HG02759 (cell line): Measurements from ENCODE around the gene KIAA0513.

Experiments used
- ATAC-seq: cut with Tn5 transposase; IDR thresholded peaks from one replicate; pipeline ENCODE4 v1.9.1; 2021; ENCODE audit warnings: mild to moderate bottlenecking, moderate library complexity; ENCODE audit not compliant: unreplicated experiment

The KIAA0513 gene

DNA sequence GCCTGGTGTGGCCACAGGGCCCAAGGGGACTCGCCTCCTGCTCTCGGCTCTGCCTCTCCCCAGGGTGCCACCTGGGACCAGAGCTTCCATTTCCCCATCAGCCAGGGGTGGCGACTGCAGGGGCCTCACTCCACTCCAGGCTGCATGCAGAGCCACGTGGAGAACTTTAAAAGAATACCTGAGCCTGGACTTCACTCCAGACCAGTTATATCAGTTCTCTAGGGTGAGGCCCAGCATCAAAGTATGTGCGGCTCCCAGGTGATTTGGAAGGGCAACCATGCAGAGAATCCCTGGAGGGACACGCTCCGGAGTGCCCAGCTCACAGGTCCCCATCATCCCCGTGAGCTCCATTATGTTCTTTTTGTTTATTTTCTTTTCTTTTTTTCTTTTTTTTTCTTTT lies 39.8 kb downstream of the KIAA0513 start:
- no peak for ATAC-seq

- ATAC-seq: no peak
These were observed 41.2 kb downstream of the KIAA0513 start for GRCh38 chr16:85068746-85069145.

GRCh38 chr16:85069171-85069570 lies 41.6 kb downstream of the KIAA0513 start:
- no peak for ATAC-seq

DNA sequence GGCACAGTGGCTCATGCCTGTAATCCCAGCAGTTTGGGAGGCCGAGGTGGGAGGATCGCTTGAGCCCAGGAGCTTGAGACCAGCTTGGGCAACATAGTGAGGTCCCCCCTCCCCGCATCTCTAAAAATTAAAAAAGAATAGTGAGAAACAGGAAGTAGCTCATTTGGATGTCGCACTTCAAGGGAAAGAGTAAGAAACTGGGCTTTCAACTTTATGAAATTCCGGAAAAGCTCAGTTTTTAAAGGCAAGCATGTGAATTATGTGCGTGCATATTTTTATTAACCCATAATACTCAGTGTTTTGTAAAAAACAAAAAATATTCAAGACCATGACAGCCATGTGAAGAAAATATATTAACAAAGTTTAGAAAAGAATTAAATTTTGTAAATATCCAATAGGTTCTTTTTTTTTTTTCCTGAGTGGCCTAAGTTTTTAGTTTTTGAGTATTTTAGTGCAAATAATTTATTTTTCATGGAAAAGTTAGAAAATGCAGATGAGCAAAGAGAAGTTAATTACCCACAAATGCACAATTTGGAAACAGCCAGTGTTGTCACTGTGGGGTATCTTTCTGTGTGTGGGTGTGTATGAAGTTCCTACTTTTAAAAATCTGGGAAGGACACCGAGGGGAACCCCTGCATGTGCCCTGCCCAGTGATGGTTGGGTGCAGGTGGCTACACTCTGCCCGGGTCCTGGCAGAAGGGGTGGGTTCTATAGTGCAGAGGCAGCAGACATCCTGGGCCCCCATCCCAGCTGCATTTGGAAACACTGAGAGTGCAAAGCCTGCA lies 44.7 kb downstream of the KIAA0513 start:
- ATAC-seq: no peak

DNA sequence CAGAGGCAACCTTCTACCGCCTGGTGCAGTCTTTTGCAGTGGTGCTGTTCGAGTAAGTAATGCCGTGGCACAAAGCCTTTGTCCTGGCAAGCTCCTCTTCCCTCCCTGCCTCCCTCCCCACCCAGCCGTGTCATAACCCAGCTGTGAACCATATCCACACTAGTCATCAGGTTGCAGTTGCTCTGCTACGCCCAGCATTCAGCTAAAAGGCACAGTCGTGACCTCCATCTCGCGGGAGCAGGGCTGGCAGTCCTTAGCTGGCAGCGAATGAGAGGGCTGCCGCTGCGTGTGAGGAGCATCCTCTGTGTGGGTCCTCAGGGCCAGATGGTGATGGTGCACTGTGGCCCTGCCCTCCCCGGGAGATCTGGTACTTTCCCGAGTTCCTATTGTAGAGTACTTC lies 45.4 kb downstream of the KIAA0513 start:
- no peak for ATAC-seq

GRCh38 chr16:85074225-85074914 lies 46.8 kb downstream of the KIAA0513 start:
- ATAC-seq: no peak

- ATAC-seq: no peak
These were observed 47.8 kb downstream of the KIAA0513 start for GRCh38 chr16:85075236-85075924.

GRCh38 chr16:85077039-85077438 lies 49.4 kb downstream of the KIAA0513 start:
- no peak for ATAC-seq

DNA sequence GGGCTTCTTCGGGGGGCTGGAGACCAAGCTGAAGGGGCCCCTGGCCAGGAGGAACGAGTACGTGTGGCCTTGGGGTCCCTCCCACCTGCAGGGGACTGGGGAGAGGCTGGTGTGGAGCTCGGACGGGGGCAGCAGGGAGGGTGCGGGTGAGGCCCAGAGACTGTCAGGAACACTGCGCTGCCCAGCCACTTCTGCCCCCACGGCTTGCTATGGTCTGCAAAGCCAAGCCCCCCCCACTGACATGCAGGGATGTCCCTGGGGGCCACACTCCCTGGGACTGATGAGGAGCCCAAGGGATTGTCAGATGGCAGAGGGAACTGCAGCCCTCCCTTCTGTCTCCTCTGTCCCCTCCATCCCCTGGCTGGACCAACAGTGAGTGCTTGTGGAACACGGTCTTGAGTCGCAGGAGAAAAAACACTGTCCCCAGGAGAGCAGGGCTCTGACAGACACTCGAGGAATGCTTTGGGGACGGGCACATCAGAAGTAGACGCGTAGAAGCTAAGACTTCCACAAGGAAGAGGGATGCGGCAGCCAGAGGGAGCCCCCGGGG lies 50.1 kb downstream of the KIAA0513 start:
- no peak for ATAC-seq

GRCh38 chr16:85078226-85078625 lies 50.6 kb downstream of the KIAA0513 start:
- no peak for ATAC-seq

DNA sequence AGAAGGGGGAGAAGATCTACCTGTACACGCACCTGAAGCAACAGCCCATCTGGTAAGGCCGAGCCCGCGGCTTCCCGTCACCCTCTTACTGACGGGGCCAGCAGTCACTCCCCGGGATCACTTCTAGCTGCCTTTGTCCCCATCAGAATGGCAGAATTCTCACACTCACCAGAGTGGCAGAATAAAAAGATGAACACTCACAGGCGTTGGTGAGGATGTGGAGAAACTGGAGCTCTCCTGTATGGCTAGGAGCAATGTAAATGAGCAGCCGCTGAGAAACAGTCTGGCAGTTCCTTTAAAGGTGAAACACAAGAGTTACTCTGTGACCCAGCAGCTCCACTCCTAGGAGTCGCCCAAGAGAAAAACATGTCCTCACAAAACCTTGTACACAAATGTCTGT lies 51.4 kb downstream of the KIAA0513 start:
- ATAC-seq: no peak

- ATAC-seq: no peak
These were observed 52.4 kb downstream of the KIAA0513 start for GRCh38 chr16:85079785-85080570.

- no peak for ATAC-seq
These were observed 53.4 kb downstream of the KIAA0513 start for GRCh38 chr16:85081038-85081437.

DNA sequence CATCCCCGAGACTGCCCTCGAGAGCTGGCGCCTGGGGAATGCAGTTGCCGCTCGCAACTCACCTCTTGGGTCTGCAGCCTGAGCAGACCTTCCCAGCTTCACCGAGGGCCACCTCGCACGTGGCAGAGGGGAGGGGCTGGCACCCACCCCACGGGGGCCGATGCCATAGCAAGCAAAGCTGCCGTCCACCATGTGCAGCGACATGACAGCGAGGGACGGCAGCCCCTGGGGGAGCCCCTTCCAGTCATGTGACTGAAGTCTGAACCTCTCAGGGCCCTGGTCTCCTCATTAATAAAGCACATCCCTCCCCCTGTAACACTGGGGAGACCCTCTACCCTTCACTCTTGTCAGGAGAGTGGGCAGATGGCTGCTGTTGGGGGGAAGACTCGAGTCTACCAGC lies 54.2 kb downstream of the KIAA0513 start:
- ATAC-seq: no peak

DNA sequence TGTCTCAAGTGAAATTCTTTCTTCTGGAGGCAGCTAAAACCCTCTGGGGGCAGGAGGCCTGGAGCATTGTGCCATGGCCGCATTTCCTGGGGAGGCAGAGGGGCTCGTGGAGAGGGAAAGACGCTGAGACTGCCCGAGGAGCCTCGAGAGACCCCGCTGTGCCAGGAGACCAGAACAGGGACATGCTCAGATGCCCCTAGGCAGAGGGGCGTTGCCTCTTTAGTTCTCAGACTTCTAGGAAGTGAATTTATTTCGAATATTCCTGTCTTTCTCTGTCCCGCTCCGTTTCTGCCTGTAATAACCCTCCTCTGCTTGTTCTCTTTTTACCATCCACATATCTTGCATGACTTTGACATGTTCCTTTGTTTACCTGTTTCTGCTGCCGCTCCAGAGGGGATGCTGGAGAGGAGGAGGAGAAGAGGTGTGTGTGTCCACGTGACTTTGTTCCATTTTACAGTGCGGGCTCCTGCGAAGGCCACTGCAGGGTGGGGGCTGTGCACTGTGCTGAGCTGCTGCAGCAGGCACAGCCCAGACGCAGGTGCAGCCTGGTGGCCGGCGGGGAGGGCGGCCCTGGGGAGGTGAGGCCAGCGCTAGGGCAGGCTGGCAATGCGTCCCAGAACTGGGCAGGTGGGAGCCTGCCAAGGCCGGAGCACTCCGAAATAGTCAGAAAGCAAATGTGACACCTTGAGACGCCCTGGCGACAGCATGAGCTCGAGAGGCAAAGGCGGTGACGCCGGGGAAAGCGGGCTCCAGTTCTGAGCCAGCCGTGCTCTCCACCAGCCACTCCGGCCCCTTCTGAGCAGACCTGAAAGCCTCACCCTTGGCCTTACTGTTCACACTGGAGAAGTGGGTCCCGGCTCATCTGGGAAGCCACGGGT lies 54.8 kb downstream of the KIAA0513 start:
- ATAC-seq: no peak

DNA sequence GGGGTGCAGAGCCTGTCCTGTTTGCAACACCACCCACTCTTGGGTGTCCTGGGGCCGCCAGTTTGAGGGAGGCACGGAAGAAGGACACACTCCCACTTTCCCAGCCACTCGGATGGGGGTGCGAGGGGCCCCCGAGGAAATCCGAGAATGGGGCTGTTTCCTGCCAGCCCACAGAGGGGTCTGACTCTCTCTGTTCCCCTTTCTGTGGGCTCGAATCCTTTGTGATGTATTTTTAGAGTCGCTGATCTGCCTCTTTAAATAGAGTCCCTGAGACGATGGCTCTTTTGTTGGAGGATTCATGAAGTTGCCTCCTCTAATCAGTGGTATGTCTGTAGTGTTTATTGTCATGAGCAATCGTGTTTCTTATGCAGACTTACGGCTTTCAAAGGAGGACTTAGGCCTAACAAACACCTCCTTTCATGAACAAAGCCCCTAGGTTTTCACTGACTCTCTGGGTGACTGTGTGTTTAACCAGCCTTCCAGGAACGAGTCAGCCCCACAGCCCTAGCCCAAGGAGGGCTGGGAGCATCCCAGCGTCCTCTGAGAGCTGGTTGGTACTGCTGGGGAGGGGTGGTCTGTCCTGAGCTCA lies 55.5 kb downstream of the KIAA0513 start:
- no peak for ATAC-seq

DNA sequence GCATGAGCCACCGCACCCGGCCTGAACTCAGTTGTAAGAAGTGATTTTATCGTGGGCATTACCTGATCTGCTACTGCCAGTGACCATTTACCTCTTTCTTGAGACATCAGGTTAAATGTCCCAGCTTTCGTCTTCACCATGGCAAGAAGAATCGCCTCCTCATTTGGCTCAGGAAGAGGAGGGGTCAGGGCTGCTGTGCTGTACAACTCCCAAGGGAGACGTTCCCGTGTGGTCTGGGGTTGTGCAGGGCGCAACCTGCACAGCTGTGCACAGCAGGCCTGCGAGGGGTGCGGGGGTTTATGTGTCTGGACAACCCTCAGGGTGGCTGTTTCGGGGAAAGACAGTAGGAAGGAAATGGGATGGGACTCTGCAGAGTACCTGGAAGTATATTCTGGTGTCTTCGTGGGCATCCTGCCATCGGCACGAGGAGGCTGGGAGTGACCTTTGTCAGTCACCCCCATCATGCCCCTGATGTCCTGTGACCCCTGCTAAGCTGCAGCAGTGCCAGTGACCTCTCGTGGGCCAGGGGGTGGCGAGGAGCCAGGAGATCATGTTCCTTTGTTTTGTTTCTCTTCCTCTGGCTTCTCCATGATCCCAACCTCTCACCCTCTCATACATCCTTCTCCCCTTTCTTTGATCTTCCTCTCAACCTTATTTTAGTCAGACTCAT lies 57.4 kb downstream of the KIAA0513 start:
- ATAC-seq: no peak

DNA sequence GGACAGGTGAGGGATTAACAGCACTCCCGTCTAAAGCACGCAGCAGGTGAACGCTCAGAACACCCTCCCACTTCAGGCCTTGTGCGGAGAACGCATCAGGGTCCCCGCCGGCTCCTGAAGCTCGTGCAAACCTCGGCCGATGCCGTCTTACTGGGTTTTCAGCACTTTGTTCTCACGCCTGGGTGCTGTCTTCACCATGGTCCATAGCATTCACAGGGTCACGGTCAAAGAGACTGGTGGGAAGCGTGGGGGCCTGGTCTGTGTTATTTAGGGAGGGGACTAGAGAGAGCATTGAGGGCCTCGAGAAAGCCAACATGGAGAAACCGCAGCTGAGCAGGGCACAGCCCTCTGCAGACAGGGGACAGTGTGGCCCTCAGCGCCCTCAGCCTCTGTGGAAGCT lies 58.1 kb downstream of the KIAA0513 start:
- no peak for ATAC-seq
